Activated naive CD4-positive, alpha-beta T cell treated with anti-CD3 and anti-CD28 coated beads, Interleukin-2, amount 50 U/mL, for 16 hours (primary cell): ENCODE data around the gene EIF3CL.
"Not testable (repeated sequence)": the region's sequence is repeated elsewhere in the genome, so short reads cannot be mapped to it uniquely, and the experiment has no call there.

Experiments
- DNase-seq: peaks from one replicate; pipeline ENCODE4 v3.0.0-alpha.2; 2020

EIF3CL gene, protein sequence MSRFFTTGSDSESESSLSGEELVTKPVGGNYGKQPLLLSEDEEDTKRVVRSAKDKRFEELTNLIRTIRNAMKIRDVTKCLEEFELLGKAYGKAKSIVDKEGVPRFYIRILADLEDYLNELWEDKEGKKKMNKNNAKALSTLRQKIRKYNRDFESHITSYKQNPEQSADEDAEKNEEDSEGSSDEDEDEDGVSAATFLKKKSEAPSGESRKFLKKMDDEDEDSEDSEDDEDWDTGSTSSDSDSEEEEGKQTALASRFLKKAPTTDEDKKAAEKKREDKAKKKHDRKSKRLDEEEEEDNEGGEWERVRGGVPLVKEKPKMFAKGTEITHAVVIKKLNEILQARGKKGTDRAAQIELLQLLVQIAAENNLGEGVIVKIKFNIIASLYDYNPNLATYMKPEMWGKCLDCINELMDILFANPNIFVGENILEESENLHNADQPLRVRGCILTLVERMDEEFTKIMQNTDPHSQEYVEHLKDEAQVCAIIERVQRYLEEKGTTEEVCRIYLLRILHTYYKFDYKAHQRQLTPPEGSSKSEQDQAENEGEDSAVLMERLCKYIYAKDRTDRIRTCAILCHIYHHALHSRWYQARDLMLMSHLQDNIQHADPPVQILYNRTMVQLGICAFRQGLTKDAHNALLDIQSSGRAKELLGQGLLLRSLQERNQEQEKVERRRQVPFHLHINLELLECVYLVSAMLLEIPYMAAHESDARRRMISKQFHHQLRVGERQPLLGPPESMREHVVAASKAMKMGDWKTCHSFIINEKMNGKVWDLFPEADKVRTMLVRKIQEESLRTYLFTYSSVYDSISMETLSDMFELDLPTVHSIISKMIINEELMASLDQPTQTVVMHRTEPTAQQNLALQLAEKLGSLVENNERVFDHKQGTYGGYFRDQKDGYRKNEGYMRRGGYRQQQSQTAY

GRCh38 chr16:28403220-28404072 lies at the start of gene EIF3CL:
TSS of gene EIF3CL (minus strand) at chr16:28403841. CDS start at chr16:28403618, 223 bp downstream.
- not testable (repeated sequence) for DNase-seq

- DNase-seq: not testable (repeated sequence)
These were observed 43.4 kb upstream of the EIF3CL start for GRCh38 chr16:28447081-28447480.

- not testable (repeated sequence) for DNase-seq
These were observed 42.7 kb upstream of the EIF3CL start for GRCh38 chr16:28446388-28446787.

- not testable (repeated sequence) for DNase-seq
These were observed 40.3 kb upstream of the EIF3CL start for GRCh38 chr16:28443943-28444342.

DNA sequence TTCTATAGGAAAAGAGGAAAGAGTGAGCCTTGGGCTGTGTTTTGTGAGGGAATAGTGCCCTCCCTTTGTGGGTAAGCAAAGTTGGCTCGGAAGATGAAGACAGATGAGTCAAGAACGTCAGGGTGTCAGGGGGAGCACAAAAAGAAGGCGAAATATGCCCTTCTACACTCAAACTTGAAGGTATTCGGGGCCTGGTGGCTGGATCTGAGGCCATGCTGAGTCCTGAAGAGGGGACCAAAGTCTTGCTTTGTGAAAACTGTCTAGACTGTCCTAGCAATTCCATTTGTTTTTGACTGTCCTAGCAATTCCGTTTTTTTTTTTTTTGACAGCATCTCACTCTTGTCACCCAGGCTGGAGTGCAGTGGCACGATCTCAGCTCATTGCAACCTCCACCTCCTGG lies 35.3 kb upstream of the EIF3CL start:
- DNase-seq: not testable (repeated sequence)

- DNase-seq: not testable (repeated sequence)
These were observed 31.7 kb upstream of the EIF3CL start for GRCh38 chr16:28435340-28435739.

DNA sequence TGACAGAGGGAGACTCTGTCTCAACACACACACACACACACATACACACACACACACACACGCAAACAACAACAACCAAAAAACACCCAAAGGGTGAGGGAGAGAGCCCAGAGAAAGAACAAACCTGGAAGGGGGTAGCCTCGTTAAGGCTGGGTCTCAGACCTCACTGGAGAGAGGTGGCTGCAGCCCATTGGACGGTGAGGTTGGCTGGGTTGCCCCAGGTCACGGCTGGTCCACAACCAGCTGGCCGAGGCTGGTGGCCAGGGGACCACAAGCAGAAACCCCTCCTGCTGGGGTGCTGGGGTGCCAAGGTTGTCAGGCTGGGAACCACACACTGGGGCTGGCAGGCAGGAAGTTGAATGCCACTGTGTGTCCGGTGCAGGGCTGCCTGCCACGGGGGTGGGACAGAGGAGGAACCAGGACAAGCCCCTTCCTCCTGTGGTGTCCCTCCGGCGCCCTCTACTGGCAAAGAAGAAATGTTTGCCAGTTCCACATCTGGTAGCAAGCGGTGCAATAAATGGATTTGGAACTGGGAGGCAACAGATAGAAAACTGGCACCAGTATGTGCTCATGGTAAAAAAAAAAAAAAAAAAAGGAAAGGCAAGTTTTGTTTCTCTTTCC lies 22.5 kb upstream of the EIF3CL start:
- DNase-seq: not testable (repeated sequence)

GRCh38 chr16:28421071-28421750 lies 17.6 kb upstream of the EIF3CL start:
- not testable (repeated sequence) for DNase-seq

- DNase-seq: not testable (repeated sequence)
These were observed 13.4 kb upstream of the EIF3CL start for GRCh38 chr16:28417033-28417432.

DNA sequence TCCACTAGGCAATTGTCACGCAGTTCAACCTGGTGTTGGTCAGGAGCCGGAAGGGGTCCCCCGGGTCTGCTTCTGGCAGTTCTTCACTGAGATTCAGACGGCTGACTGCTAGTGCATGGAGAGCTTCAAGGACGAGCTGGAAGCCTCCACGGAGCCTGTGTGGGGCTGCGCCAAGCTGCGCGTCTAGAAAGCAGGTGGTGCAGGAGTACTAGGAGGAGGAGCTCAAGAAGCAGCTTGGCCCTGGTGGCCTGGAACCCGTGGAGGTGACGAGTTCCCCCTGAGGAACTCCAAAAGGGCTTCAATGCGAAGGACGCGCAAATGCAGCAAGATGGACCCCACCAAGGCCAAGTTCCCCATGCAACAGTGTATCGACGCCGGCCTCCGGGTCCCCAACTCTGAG lies 10.9 kb upstream of the EIF3CL start:
- DNase-seq: not testable (repeated sequence)

GRCh38 chr16:28413585-28413984 lies 9.9 kb upstream of the EIF3CL start:
- not testable (repeated sequence) for DNase-seq

- DNase-seq: not testable (repeated sequence)
These were observed 11.6 kb downstream of the EIF3CL start for GRCh38 chr16:28392054-28392453.

- DNase-seq: not testable (repeated sequence)
These were observed 21.3 kb downstream of the EIF3CL start for GRCh38 chr16:28382177-28382867.

DNA sequence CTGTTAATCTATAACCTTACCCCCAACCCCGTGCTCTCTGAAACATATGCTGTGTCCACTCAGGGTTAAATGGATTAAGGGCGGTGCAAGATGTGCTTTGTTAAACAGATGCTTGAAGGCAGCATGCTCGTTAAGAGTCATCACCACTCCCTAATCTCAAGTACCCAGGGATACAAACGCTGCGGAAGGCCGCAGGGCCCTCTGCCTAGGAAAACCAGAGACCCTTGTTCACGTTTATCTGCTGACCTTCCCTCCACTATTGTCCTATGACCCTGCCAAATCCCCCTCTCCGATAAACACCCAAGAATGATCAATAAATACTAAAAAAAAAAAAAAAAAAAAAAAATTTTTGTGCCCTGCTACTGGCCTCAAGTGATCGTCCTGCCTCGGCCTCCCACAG lies 25.8 kb downstream of the EIF3CL start:
- not testable (repeated sequence) for DNase-seq

GRCh38 chr16:28377108-28377625 lies 26.5 kb downstream of the EIF3CL start:
- not testable (repeated sequence) for DNase-seq

DNA sequence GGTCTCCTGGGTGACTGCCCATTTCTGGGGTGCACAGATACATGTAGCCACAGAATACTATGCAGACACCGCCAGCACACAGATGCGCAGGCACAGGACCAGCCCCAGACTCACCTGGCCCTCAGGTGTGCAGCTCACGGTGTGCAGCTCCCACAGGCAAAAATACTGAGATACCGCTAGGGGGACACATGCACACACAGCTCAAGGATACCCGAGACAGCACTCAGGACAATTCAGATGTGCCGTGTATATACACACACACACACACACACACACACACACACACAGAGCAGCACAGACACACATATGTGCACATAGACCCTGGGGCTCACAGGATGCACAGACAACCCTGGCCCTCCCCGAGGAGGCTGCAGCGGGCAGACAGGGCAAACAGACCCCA lies 28.5 kb downstream of the EIF3CL start:
- DNase-seq: not testable (repeated sequence)

- DNase-seq: not testable (repeated sequence)
These were observed 29.4 kb downstream of the EIF3CL start for GRCh38 chr16:28374281-28374680.

DNA sequence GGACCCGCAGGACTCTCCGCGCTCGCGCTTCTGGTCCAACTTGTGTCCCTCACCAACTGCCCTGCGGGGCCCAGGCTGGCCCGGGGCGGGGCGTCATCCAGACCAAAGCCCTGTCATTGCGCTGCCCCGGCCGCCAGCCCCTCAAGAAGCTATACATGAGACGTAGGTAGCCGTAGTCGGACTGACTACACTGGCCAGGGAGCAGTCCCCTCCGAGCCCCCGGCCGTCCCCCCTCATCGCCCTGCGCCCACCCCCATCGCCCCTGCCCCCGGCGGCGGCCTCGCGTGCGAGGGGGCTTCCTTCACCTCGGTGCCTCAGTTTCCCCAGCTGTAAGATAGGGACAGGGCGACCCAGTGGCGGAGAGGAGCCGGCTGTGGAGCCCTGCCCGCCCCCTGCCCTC lies 35.7 kb downstream of the EIF3CL start:
- DNase-seq: not testable (repeated sequence)

- not testable (repeated sequence) for DNase-seq
These were observed 39.1 kb downstream of the EIF3CL start for GRCh38 chr16:28364268-28365173.
